ENCODE measurements around the gene SOX15. TPM values are rescaled to one million over a fixed set of nuclear protein-coding genes. Genes with fewer than 3 reads are reported as not detected.
A peak's percentile ranks its signal among the peaks of the same experiment; 100 is the strongest.

Gene SOX15
- total and polyA plus RNA-seq, 2 of the 4 experiments (the other 2 are of a cell fraction): 0.18 to 0.62 TPM

GRCh38 chr17:7575481-7575883 is 14.4 kb downstream of the SOX15 start:
- no peak for DNase-seq
- Histone ChIP-seq H2BK15ac (ENCODE audit: low read depth, low read length) (no peak overlapping the region), H4K20me1 (ENCODE audit: insufficient read depth, low read length) (peaks cover 70% of the 10 kb centered on the region), H3K4me2 (ENCODE audit: low read depth, low read length) (peak overlapping the region; percentile 83; the same call in 1 of the 2 replicates), H2AK9ac (replicated peaks; ENCODE audit: low read depth, low read length, poor library complexity) (no peak overlapping the region), H4K5ac (ENCODE audit: low read depth, low read length) (no peak overlapping the region), H4K91ac (ENCODE audit: insufficient read depth, low read depth, low read length) (no peak overlapping the region), H2BK20ac (ENCODE audit: low read depth, low read length) (no peak overlapping the region), H2AFZ (replicated peaks; ENCODE audit: low read length, poor library complexity) (no peak overlapping the region), H3K27ac (ENCODE audit: insufficient read depth, low read length) (no peak overlapping the region), H2AK5ac (ENCODE audit: low read depth, low read length) (no peak overlapping the region), H3K4me3 (ENCODE audit: insufficient read depth, low read depth, low read length) (no peak overlapping the region), H2BK120ac (ENCODE audit: low read depth, low read length) (no peak overlapping the region), H4K8ac (ENCODE audit: low read depth in 2 of 2, low read length in 2 of 2) (no peak overlapping the region), H3K9ac (ENCODE audit: low read depth, low read length) (peak overlapping the region; percentile 25; the same call in 1 of the 2 replicates), H3K14ac (replicated peaks; ENCODE audit: low read depth, low read length) (peak overlapping the region; percentile 13; the same call in 1 of the 2 replicates), H3K4ac (ENCODE audit: low read depth, low read length) (no peak overlapping the region), H3K18ac (ENCODE audit: low read depth, low read length) (no peak overlapping the region), H3K9me1 (ENCODE audit: insufficient read depth, low read length) (peaks cover 18% of the 10 kb centered on the region), H3K27me3 (ENCODE audit: control insufficient read depth, insufficient read depth, low read length) (no peaks in the 10 kb centered on the region), H3K4me1 (ENCODE audit: control insufficient read depth, insufficient read depth, low read length) (peaks cover 20% of the 10 kb centered on the region), H3K56ac (ENCODE audit: extremely low read depth, insufficient read depth, low read length) (0 out of 2 replicates have a peak overlapping the region, but pooled peaks have one; percentile 11), H3K36me3 (ENCODE audit: control insufficient read depth, insufficient read depth, low read length) (peaks cover 64% of the 10 kb centered on the region), H3K9me3 (ENCODE audit: control insufficient read depth, insufficient read depth, low read length) (no peaks in the 10 kb centered on the region), H3K79me1 (ENCODE audit: low read depth in 1 of 2, low read length in 2 of 2) (peaks cover 12 to 71% of the 10 kb centered on the region in 2 experiments), H2BK5ac (ENCODE audit: low read depth, low read length, poor library complexity, severe bottlenecking) (no peak overlapping the region), H3K23ac (ENCODE audit: low read depth, low read length) (peak overlapping the region; percentile 74)
- no CpG with 5 or more reads among the region's 1 CpG for WGBS, 2 experiments (ENCODE audit: extremely low coverage in 2 of 2, insufficient read length in 1 of 2)
- CTCF ChIA-PET: interaction anchor here (0.6 to 2.2 kb wide), 3 partner anchors 14 to 67 kb away, joined by 4 to 9 read pairs (median 5); no protein-coding TSS in a partner anchor
- TF ChIP-seq POLR2A (IDR thresholded peaks at IDR 0.05; ENCODE audit: low read depth, low read length) (0 out of 2 replicates have a peak, but pooled peaks have one; percentile 30), MAFK (IDR thresholded peaks at IDR 0.05; ENCODE audit: low read depth, low read length) (no peak)
- dilution Hi-C loops (cut with HindIII; ENCODE audit: low sequenced_read_pairs, unreplicated experiment): no loop called here
- intact Hi-C loops (cut with micrococcal nuclease): no loop called here
- in situ Hi-C loops (cut with MboI; ENCODE audit: low sequenced_read_pairs): no loop called here
- POLR2A ChIA-PET (ENCODE audit: unreplicated experiment): interaction anchor here (0.8 kb wide), 1 partner anchor 9 kb away, joined by 3 read pairs; the partner anchor contains the start of gene MPDU1
- no peak for ATAC-seq (ENCODE audit: low read depth)
- no TSS peak for BruUV-seq (replicated peaks)
